NCI-H2227 (cell line): ENCODE data around the gene CSH2.
"Not testable (repeated sequence)": the region's sequence is repeated elsewhere in the genome, so short reads cannot be mapped to it uniquely, and the experiment has no call there.

Experiments
- DNase-seq: peaks from one replicate; lab custom pipeline; 2025; ENCODE audit not compliant: unreplicated experiment; lab: John Stamatoyannopoulos, UW

CSH2 gene

DNA sequence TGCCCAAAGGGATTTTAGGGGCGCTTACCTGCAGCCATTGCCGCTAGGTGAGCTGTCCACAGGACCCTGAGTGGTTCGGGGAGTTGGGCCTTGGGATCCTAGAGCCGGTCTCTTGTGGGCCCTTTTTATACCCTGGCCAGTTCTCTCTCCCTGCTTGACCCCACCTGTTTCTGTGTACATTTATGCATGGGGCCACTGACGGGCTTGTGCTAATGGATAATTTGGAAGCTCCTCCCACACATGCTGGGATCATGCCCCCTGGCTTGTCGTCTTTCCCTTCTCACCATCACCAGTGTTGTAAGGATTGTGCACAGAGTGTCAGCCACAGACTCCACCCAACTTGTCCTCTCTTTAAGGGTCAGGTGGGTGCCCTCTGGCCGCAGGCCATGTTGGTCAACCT lies at the start of gene CSH2:
TSS of gene CSH2 (minus strand) at position 101 of the 400 bp plus-strand sequence. CDS start at position 38, 63 bp downstream.
- not testable (repeated sequence) for DNase-seq

DNA sequence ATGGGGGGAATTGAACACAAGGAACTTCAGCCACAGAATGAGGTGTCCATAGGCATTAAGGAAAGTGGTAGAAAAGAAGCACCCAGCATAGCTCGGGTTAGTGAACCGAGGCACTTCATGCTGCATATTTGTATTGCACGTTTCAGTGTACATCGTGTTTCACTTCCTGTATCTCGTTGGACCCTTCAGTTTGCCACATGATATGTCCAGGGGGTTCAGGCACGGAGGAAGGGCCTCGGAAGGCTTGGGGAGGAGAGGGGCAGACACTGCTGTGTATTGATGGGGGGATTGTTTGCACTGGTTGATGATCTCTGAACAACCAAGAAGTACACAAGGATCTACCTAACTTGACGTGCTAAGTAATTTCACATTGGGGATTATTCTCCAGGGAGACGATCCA lies 48.9 kb upstream of the CSH2 start:
- not testable (repeated sequence) for DNase-seq

DNA sequence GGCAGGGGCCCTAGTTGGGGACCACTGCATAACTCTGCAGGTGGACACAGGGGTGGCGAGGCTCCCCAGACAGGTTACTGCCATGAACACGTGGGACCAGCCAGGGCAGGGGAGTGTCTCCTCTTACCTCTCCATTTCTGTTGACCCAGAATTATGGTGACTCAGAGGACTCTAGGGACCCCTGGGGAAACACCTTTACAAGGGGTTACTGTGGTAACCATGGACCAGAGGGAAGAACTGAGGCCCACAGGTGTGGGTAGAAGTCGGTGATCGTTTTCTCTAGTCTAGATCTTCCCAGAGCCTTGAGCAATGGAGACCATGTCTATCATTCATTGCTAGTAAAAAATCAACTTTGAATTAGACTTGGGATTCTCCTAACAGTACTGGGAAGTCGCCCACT lies 47.3 kb upstream of the CSH2 start:
- not testable (repeated sequence) for DNase-seq

DNA sequence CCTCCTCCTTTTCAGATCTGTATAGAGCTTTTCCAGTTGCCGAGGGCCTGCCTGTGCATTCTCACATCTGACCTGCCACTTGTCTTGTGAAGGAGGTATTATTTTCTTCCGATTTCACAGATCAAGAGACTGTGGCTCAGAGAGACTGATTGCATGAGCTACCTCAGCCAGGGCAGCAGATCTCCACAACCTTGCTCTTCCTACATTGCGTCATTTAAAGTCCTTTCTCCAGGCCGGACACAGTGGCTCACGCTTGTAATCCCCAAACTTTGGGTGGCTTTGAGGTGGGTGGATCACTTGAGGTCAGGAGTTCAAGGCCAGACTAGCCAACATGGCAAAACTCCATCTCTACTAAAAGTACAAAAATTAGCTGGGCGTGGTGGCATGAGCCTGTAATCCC lies 46.6 kb upstream of the CSH2 start:
- not testable (repeated sequence) for DNase-seq

DNA sequence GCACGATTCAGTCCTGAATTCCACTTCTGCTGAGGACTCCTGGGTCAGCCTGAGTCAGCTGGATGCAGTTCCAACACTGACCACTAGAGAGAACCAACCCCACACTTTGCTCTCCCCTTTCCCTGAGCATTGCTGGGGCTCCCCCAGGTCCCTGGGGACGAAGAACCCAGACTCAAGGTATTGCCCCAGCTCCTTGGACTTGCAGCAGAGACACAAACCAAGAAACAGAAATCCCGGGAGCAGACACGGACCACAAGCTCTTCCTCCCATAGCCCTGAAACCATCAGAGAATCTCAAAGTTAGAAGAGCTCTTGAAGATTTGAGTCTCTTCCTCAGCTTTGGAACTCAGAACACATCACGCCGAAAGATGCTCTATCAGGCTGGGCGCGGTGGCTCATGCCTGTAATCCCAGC lies 45.8 kb upstream of the CSH2 start:
- peak; percentile 19 for DNase-seq

DNA sequence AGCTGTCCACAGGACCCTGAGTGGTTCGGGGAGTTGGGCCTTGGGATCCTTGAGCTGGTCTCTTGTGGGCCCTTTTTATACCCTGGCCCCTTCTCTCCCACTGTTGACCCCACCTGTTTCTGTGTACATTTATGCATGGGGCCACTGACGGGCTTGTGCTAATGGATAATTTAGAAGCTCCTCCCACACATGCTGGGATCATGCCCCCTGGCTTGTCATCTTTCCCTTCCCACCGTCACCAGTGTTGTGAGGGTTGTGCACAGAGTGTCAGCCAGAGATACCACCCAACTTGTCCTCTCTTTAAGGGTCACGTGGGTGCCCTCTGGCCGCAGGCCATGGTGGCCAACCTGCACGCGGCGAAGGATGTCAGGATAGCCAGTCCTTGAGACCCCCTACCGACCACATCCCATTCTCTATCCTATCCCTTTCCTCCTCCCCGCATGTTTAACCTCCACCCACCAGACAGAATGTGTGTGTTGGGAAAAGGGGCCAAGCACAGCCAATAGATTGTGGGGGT lies 45.4 kb upstream of the CSH2 start, which contains the start of gene GH1:
TSS of gene GH1 (minus strand) at position 51 of the 517 bp plus-strand sequence. CDS start 63 bp downstream, outside the sequence.
- DNase-seq = not testable (repeated sequence)

DNA sequence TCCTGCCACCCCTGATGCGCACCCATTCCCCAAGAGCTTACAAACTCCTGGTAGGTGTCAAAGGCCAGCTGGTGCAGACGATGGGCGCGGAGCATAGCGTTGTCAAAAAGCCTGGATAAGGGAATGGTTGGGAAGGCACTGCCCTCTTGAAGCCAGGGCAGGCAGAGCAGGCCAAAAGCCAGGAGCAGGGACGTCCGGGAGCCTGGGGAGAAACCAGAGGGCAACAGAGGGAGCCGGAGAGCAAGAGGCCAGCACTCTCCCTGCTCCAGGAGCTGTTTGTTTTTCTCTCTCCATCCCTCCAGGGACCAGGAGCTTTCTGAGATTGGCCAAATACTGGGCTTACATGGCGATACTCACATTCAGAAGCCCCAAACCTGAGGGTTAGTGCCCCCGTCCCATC lies 44.8 kb upstream of the CSH2 start:
- no peak for DNase-seq

DNA sequence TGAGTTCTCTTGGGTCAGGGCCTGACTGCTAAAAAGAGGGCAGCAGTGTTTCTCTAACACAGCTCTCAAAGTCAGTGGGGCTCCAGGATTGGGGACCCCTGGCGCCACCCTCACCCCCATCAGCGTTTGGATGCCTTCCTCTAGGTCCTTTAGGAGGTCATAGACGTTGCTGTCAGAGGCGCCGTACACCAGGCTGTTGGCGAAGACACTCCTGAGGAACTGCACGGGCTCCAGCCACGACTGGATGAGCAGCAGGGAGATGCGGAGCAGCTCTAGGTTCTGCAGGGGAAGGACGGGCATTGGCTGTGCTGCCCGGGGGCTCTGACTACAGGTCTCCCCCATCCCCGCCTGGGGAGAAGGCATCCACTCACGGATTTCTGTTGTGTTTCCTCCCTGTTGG lies 44.2 kb upstream of the CSH2 start:
- DNase-seq = no peak

DNA sequence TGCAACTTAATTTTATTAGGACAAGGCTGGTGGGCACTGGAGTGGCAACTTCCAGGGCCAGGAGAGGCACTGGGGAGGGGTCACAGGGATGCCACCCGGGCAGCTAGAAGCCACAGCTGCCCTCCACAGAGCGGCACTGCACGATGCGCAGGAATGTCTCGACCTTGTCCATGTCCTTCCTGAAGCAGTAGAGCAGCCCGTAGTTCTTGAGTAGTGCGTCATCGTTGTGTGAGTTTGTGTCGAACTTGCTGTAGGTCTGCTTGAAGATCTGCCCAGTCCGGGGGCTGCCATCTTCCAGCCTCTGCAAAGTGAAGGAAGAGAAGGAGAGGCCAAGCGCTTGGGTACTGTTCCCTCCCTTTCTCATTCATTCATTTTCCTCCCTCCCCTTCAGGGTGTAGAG lies 43.7 kb upstream of the CSH2 start:
- not testable (repeated sequence) for DNase-seq

DNA sequence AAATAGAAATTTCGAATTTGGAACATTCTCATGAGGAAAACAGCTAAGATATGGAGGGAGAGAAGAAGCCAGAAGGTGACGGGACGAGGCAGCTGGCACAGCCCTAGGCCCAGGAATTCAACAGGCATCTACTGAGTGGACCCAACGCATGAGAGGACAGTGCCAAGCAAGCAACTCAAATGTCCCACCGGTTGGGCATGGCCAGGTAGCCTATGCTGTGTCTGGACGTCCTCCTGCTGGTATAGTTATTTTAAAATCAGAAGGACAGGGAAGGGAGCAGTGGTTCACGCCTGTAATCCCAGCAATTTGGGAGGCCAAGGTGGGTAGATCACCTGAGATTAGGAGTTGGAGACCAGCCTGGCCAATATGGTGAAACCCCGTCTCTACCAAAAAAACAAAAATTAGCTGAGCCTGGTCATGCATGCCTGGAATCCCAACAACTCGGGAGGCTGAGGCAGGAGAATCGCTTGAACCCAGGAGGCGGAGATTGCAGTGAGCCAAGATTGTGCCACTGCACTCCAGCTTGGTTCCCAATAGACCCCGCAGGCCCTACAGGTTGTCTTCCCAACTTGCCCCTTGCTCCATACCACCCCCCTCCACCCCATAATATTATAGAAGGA lies 43.2 kb upstream of the CSH2 start:
- no peak for DNase-seq

DNA sequence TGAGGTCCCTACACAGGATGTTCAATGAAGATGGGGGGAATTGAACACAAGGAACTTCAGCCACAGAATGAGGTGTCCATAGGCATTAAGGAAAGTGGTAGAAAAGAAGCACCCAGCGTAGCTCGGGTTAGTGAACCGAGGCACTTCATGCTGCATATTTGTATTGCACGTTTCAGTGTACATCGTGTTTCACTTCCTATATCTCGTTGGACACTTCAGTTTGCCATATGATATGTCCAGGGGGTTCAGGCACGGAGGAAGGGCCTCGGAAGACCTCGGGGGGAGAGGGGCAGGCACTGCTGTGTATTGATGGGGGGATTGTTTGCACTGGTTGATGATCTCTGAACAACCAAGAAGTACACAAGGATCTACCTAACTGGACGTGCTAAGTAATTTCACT lies 42.3 kb upstream of the CSH2 start:
- DNase-seq = not testable (repeated sequence)

DNA sequence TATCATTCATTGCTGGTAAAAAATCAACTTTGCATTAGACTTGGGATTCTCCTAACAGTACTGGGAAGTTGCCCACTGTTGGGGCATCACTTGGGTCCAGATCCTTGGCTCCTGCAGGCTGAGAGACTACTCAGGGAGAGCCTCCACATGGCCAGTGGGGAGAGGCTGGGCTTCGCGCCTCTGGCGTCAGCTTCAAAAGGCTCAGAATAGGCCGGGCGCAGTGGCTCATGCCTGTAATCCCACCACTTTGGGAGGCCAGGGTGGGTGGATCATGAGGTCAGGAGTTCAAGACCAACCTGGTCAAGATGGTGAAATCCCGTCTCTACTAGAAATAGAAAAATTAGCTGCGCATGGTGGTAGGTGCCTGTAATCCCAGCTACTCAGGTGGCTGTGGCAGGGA lies 41.0 kb upstream of the CSH2 start:
- no peak for DNase-seq

DNA sequence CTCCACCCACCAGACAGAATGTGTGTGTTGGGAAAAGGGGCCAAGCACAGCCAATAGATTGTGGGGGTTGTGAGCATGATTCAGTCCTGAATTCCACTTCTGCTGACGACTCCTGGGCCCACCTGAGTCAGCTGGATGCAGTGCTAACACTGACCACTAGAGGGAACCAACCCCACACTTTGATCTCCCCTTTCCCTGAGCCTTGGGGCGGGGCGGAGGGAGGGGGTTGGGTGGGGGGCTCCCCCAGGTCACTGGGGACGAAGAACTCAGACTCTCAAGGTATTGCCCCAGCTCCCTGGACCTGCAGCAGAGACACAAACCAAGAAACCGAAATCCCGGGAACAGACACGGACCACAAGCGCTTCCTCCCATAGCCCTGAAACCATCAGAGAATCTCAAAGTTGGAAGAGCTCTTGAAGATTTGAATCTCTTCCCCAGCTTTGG lies 38.2 kb upstream of the CSH2 start:
- DNase-seq = peak; percentile 44

DNA sequence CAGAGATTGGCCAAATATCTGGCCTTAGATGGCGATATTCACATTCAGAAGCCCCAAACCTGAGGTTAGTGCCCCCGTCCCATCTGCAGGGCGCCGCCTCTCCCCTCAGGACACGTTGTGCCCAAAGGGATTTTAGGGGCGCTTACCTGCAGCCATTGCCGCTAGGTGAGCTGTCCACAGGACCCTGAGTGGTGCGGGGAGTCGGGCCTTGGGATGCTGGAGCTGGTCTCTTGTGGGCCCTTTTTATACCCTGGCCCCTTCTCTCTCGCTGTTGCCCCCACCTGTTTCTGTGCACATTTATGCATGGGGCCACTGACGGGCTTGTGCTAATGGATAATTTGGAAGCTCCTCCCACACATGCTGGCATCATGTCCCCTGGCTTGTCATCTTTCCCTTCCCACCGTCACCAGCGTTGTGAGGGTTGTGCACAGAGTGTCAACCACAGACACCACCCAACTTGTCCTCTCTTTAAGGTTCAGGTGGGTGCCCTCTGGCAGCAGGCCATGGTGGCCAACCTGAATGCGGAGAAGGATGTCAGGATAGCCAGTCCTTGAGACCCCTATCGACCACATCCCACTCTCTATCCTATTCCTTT lies 37.7 kb upstream of the CSH2 start, which contains the start of gene CSHL1:
TSS of gene CSHL1 (minus strand) at position 218 of the 595 bp plus-strand sequence. CDS start at position 156, 62 bp downstream.
- no peak for DNase-seq

DNA sequence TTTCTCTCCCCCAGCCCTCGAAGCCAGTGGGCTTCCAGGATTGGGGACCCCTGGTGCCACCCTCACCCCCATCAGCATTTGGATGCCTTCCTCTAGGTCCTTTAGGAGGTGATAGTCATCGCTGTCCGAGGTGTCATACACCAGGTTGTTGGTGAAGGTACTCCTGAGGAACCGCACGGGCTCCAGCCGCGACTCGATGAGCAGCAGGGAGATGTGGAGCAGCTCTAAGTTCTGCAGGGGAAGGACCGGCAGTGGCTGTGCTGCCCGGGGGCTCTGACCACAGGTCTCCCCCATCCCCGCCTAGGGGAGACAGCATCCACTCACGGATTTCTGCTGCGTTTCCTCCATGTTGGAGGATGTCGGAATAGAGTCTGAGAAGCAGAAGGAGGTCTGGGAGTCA lies 36.6 kb upstream of the CSH2 start:
- DNase-seq = no peak

DNA sequence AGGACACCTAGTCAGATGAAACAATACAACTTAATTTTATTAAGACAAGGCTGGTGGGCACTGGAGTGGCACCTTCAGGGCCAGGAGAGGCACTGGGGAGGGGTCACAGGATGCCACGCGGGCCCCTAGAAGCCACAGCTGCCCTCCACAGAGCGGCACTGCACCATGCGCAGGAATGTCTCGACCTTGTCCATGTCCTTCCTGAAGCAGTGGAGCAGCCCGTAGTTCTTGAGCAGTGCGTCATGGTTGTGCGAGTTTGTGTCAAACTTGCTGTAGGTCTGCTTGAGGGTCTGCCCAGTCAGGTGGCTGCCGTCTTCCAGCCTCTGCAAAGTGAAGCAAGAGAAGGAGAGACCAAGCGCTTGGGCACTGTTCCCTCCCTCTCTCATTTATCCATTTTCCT lies 36.1 kb upstream of the CSH2 start:
- DNase-seq = not testable (repeated sequence)

DNA sequence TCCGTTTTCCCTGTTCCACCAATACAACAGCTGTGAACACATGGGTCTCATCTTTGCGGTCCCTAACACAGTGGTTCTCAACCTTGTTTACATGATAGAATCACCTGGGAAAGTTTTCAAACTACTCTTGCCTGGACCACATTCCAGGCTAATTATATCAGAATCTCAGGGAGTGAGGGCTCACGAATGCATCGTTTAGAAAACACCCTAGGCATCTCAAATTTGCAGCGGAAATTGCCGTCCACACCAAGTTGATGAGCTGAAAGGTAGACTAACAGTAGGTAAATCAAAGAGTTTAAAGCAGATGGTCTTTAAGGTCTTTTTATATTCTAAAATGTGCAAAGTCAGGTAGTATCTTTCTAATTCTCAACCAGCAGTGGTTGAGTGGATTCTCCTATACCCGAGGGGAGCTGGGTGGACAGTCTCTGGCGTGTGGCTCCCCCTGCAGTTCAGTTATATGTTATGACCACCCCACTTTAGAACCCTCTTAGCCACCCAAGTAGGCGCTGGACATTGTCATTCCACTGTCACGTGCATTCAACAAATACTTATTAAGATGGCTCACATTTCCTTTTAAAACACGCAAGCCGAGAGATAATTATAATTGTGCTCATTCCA lies 33.8 kb upstream of the CSH2 start:
- peak; percentile 25 for DNase-seq

DNA sequence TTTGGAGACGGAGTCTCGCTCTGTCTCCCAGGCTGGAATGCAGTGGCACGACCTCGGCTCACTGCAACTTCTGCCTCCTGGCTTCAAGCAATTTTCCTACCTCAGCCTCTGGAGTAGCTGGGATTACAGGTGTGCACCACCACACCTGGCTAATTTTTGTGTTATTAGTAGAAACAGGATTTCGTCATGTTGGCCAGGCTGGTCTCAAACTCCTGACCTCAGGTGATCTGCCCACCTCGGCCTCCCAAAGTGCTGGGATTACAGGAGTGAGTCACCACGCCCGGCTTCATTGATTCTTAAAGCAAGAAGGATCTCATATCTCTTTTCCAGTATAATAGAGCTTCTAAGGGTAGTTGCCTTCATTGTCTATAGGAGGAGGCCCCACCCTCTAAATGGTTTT lies 31.3 kb upstream of the CSH2 start:
- DNase-seq = not testable (repeated sequence)

DNA sequence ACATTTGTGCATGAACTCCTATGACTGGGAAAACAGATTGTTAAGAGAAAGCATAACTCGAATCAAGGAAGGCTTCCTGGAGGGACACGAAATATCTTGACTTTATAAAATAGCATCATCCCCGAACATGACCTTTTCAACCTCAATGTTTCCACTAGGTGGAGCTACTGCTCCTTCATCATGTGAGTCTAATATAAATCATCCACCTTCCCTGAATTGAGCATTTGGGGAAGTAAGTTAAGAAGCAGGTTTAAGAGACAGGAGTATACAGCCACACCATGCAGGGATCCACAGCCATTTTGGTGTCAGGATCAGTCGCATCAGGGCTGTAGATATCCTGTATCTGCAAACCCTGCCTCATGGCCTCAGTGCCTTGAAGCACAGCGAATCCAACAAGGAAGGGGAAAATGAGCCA lies 30.3 kb upstream of the CSH2 start:
- DNase-seq = peak; percentile 41

DNA sequence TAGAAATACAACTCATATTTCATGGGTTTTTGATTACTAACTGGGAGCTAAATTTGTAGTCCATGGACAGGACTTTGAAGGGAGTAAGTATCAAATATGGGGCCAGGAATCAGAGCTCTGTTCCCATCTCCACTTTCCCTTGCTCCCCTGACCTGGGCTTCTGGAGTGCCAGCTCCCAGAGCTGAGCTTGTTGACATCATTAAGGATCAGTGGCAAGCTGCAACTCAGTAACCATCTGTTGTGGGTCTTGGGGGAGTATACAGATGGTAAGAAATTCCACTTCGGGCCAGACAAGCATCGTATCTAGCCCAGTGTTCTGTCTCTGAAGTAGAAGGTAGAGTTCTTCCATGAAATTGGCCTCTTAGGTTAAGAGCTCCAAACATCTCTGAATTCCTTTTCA lies 28.5 kb upstream of the CSH2 start:
- not testable (repeated sequence) for DNase-seq

DNA sequence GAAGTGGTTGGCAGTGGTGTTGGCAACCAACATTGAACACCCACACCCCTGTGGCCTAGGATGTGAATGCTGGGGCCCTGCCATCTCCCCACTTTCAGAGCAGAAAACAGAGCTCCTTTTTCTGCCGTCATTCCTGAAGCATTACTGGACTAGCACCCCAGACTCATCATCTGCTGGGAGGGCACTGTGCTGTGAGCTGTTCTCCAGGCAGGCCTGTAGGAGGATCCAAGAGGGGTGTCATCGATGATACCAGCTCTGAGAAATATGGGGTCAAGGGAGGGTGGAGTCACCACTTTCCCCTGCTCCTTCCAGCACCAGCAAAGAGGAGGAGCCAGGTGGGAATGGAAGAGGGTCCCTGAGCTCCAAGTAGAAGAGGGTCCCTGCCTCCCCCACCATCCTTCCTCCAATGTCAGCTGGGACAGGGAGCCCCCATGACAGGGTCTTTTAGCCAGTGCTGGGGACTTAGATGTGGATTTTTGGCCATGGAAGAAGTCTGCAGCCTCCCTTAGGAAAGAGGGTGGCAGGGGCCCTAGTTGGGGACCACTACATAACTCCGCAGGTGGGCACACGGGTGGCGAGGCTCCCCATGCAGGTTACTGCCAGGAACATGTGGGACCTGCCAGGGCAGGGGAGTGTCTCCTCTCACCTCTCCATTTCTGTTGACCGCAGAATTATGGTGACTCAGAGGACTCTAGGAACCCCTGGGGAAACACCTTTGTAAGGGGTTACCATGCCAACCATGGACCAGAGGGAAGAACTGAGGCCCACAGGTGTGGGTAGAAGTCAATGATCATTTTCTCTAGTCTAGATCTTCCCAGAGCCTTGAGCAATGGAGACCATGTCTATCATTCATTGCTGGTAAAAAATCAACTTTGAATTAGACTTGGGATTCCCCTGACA lies 25.7 kb upstream of the CSH2 start:
- DNase-seq = not testable (repeated sequence)
